ENCODE results near the gene KCNIP2. TPM values are rescaled to one million over a fixed set of nuclear protein-coding genes. Genes with fewer than 3 reads are reported as not detected.
A peak's percentile ranks its signal among the peaks of the same experiment; 100 is the strongest.

The KCNIP2 gene
- total and polyA plus RNA-seq, 2 experiments from 2014 or later, result 0.15 to 0.22 TPM

DNA sequence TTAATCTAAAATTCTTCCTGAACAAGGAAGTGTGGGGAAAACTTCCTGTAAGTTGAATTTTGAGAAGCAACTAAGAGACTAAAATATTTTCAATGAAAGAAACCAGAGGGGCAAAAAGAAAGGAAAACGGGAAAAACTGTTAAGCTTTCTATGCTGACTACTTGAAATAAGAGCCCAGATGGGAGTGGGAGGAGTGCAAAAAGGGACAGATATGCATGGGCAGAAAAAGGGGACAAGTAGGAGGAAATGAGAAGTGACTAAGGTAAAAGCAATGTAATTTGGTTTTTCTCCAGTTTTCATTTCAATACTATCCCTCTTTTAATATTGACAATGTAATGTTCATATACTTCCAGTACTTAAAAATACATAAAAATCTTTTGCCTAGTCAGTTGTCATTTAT is 36.4 kb downstream of the KCNIP2 start:
- Histone ChIP-seq H3K79me2 (ENCODE audit: insufficient read depth) (peaks cover 99% of the 10 kb centered on the region), H4K20me1 (ENCODE audit: insufficient read depth) (peaks cover 9% of the 10 kb centered on the region; the same call in 1 of the 2 replicates), H3K9me2 (ENCODE audit: insufficient read depth) (no peaks in the 10 kb centered on the region), H3K9ac (no peak overlapping the region), H3F3A (ENCODE audit: insufficient read depth) (peaks cover 26% of the 10 kb centered on the region), H3K27ac (no peak overlapping the region), H3K27me3 (replicated peaks; ENCODE audit: insufficient read depth) (no peaks in the 10 kb centered on the region), H3K9me3 (ENCODE audit: low read depth) (no peaks in the 10 kb centered on the region), H3K4me1 (ENCODE audit: insufficient read depth) (peaks cover 18% of the 10 kb centered on the region), H2AFZ (no peak overlapping the region), H3K4me2 (ENCODE audit: unreplicated experiment) (peak overlapping the region; percentile 9), H3K4me3 (no peak overlapping the region), H3K36me3 (ENCODE audit: low read depth) (peaks cover 86% of the 10 kb centered on the region)
- TF ChIP-seq EZH2 (IDR thresholded peaks at IDR 0.05; ENCODE audit: insufficient read depth, poor library complexity, severe bottlenecking) (no peak), EZH2phosphoT487 (IDR thresholded peaks at IDR 0.05; ENCODE audit: insufficient read depth, low read depth) (no peak)
- in situ Hi-C loops (cut with MboI), result no loop called here
- DNase-seq, result no peak
- WGBS, 2 experiments (ENCODE audit: low coverage in 1 of 2, low lambda C conversion rate in 2 of 2, missing lambda C conversion rate in 2 of 2), result 53 to 67% methylated on average over 1 of the region's 1 CpG

DNA sequence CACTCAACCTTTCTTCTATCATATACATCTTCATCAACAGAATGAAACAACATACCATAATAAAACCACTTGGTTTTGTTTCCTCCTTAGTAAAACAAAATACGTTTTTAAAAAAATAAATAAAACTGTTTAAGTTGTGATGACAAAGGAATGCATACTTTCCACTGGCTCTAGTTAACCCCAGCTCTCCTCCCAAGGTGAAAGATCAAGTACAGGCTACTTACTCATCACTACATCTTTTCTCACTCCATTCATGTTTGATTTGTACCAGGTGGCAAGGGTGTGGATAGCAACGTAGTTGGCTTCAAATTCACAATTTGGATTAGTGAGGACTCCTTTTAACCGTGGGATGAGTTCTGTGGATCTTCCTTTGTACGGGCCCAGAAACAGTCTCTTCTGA is 40.1 kb downstream of the KCNIP2 start:
- in situ Hi-C loops (cut with MboI), result no loop called here
- 30 to 37% methylated on average over 4 of the region's 4 CpGs for WGBS, 2 experiments (ENCODE audit: low coverage in 1 of 2, low lambda C conversion rate in 2 of 2, missing lambda C conversion rate in 2 of 2)
- no peak overlapping the region for H3K4me3 ChIP-seq
- H4K20me1 ChIP-seq (ENCODE audit: insufficient read depth), result peaks cover 13% of the 10 kb centered on the region
- H3K79me2 ChIP-seq (ENCODE audit: insufficient read depth), result peaks cover 99% of the 10 kb centered on the region
- no peak for DNase-seq
- H3K27ac ChIP-seq, result peak overlapping the region; percentile 0; the same call in 1 of the 2 replicates
- no peaks in the 10 kb centered on the region for H3K9me2 ChIP-seq (ENCODE audit: insufficient read depth)
- no peaks in the 10 kb centered on the region for H3K27me3 ChIP-seq (replicated peaks; ENCODE audit: insufficient read depth)
- H3K9ac ChIP-seq, result no peak overlapping the region
- peaks cover 43% of the 10 kb centered on the region for H3F3A ChIP-seq (ENCODE audit: insufficient read depth)
- no peak overlapping the region for H3K4me2 ChIP-seq (ENCODE audit: unreplicated experiment)
- H2AFZ ChIP-seq, result no peak overlapping the region
- no peak for TF ChIP-seq EZH2 (IDR thresholded peaks at IDR 0.05; ENCODE audit: insufficient read depth, poor library complexity, severe bottlenecking)
- no peaks in the 10 kb centered on the region for H3K9me3 ChIP-seq (ENCODE audit: low read depth)
- H3K4me1 ChIP-seq (ENCODE audit: insufficient read depth), result peaks cover 7% of the 10 kb centered on the region
- peaks cover 89% of the 10 kb centered on the region for H3K36me3 ChIP-seq (ENCODE audit: low read depth)

DNA sequence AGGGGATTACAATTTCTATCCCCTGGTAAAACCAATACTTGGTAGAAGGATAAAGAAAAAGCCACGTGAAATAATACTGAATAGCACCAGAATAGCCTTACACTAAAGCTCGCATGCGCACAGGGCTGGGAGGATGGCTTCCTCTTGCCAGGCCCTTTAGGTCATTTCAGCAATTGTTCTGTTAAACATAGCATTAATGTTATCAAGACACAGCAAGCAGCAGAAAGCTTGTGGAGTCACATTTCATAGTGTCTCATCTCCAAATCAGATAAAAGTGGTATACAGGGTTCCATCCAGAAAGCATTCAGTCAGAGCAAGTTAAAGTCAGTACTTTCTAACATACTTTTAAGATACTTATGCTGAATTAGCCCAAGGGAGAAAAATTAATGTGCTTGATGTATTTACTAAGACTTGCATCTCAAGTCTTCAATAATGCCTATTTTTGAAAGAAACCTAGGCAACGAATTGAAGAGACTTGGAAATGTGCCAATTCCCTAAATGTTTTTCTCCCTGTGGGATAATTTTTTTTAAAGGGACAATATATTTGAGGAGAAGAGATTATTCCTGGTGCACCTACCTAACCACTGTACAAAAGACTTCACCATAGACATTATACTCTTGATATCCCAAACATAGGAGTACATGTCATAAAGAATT is 46.1 kb downstream of the KCNIP2 start:
- H3K9me3 ChIP-seq (ENCODE audit: low read depth), result no peaks in the 10 kb centered on the region
- TF ChIP-seq EZH2 (IDR thresholded peaks at IDR 0.05; ENCODE audit: insufficient read depth, poor library complexity, severe bottlenecking) (no peak), EZH2phosphoT487 (IDR thresholded peaks at IDR 0.05; ENCODE audit: insufficient read depth, low read depth) (no peak)
- in situ Hi-C loops (cut with MboI), result no loop called here
- no peak overlapping the region for H3K27ac ChIP-seq
- peaks cover 94% of the 10 kb centered on the region for H3K36me3 ChIP-seq (ENCODE audit: low read depth)
- H2AFZ ChIP-seq, result no peak overlapping the region
- no peak overlapping the region for H3K9ac ChIP-seq
- H3F3A ChIP-seq (ENCODE audit: insufficient read depth), result peaks cover 49% of the 10 kb centered on the region
- no peaks in the 10 kb centered on the region for H3K9me2 ChIP-seq (ENCODE audit: insufficient read depth)
- no peak overlapping the region for H3K4me2 ChIP-seq (ENCODE audit: unreplicated experiment)
- WGBS, 2 experiments (ENCODE audit: low coverage in 1 of 2, low lambda C conversion rate in 2 of 2, missing lambda C conversion rate in 2 of 2), result 61 to 64% methylated on average over 4 of the region's 4 CpGs
- H4K20me1 ChIP-seq (ENCODE audit: insufficient read depth), result peaks cover 8% of the 10 kb centered on the region
- H3K27me3 ChIP-seq (replicated peaks; ENCODE audit: insufficient read depth), result no peaks in the 10 kb centered on the region
- H3K4me1 ChIP-seq (ENCODE audit: insufficient read depth), result no peaks in the 10 kb centered on the region
- DNase-seq, result no peak
- H3K4me3 ChIP-seq, result no peak overlapping the region
- H3K79me2 ChIP-seq (ENCODE audit: insufficient read depth), result peaks cover 100% of the 10 kb centered on the region

DNA sequence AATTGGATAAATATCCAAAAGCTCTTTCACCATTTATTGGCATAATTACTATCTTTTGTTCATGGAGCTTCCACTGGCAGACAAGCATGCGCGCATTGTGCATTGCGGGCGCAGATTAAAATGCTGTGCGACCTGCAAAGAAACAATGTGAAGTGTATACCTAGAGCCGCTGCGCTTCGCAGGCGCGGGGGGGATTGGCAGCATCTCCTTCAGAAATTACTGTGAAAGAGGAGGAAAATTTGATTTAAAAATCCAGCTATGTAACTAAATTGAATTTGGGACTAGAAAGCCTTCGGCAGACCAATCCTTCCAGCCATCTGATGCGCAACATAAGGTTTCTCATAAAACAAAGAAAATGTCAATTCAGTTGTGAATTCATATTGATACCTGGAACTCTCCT is 50.1 kb downstream of the KCNIP2 start:
- H3K27ac ChIP-seq, result no peak overlapping the region
- 98 to 100% methylated on average over 12 of the region's 12 CpGs for WGBS, 2 experiments (ENCODE audit: low coverage in 1 of 2, low lambda C conversion rate in 2 of 2, missing lambda C conversion rate in 2 of 2)
- H4K20me1 ChIP-seq (ENCODE audit: insufficient read depth), result 0 out of 2 replicates have a peak, but pooled peaks cover 4% of the 10 kb centered on the region

More for the DNA sequence above, 50.1 kb downstream of the KCNIP2 start:
- Histone ChIP-seq H3K36me3 (ENCODE audit: low read depth) (peaks cover 92% of the 10 kb centered on the region), H3K79me2 (ENCODE audit: insufficient read depth) (peaks cover 89% of the 10 kb centered on the region), H3F3A (ENCODE audit: insufficient read depth) (peaks cover 44% of the 10 kb centered on the region), H3K9me3 (ENCODE audit: low read depth) (no peaks in the 10 kb centered on the region), H3K27me3 (replicated peaks; ENCODE audit: insufficient read depth) (no peaks in the 10 kb centered on the region), H2AFZ (no peak overlapping the region), H3K4me3 (no peak overlapping the region), H3K9ac (no peak overlapping the region), H3K4me2 (ENCODE audit: unreplicated experiment) (no peak overlapping the region), H3K4me1 (ENCODE audit: insufficient read depth) (no peaks in the 10 kb centered on the region), H3K9me2 (ENCODE audit: insufficient read depth) (no peaks in the 10 kb centered on the region)
- TF ChIP-seq EZH2phosphoT487 (IDR thresholded peaks at IDR 0.05; ENCODE audit: insufficient read depth, low read depth), result no peak
- no peak for TF ChIP-seq EZH2 (IDR thresholded peaks at IDR 0.05; ENCODE audit: insufficient read depth, poor library complexity, severe bottlenecking)
- in situ Hi-C loops (cut with MboI), result no loop called here
- no peak for DNase-seq

Measured in GM23248 (cell line).